ENCODE data around the gene GNAI3.

GRCh38 chr1:109543988-109544735 is 4.3 kb upstream of the GNAI3 start:
- no peak for TF ChIP-seq CTCF (IDR thresholded peaks at IDR 0.05)
- no peak for TF ChIP-seq POLR2A (IDR thresholded peaks at IDR 0.05)
